DOHH2 (cell line): ENCODE results near the gene FBLN2.

Experiments used
- H3F3A ChIP-seq: fragments of 200-600 bp; sonication (generic), shearing (Covaris generic); 2 replicates; pipeline ENCODE4 v1.6.0; 2016; ENCODE audit warnings: antibody characterized with exemption, mild to moderate bottlenecking; ENCODE audit not compliant: control insufficient read depth, insufficient read depth
- H3K27ac ChIP-seq: fragments of 200-600 bp; sonication (generic); 2 replicates; pipeline ENCODE4 v1.5.1; 2014; ENCODE audit warnings: low read depth, mild to moderate bottlenecking, low read length, moderate library complexity
- H3K27me3 ChIP-seq: fragments of 200-600 bp; sonication (generic); 2 replicates; pipeline ENCODE4 v1.6.1; 2014; ENCODE audit warnings: mild to moderate bottlenecking, low read length, mixed read lengths; ENCODE audit not compliant: control insufficient read depth
- H3K36me3 ChIP-seq: fragments of 200-600 bp; sonication (generic); 2 replicates; pipeline ENCODE4 v1.6.1; 2014; ENCODE audit warnings: mild to moderate bottlenecking, low read length, moderate library complexity, mixed read lengths; ENCODE audit not compliant: control insufficient read depth
- H3K4me1 ChIP-seq: fragments of 200-600 bp; sonication (generic); 2 replicates; pipeline ENCODE4 v1.6.1; 2014; ENCODE audit warnings: mild to moderate bottlenecking, low read length, mixed read lengths; ENCODE audit not compliant: control insufficient read depth
- H3K4me2 ChIP-seq: fragments of 200-600 bp; sonication (generic); 2 replicates; pipeline ENCODE4 v1.6.0; 2014; ENCODE audit warnings: mild to moderate bottlenecking, low read length, moderate library complexity
- H3K4me3 ChIP-seq: fragments of 200-600 bp; sonication (generic); 2 replicates; pipeline ENCODE4 v1.5.1; 2014; ENCODE audit warnings: mild to moderate bottlenecking, low read length, mixed read lengths
- H3K79me2 ChIP-seq: fragments of 200-600 bp; sonication (generic); 2 replicates; pipeline ENCODE4 v1.6.1; 2014; ENCODE audit warnings: mild to moderate bottlenecking, low read length, mixed read lengths; ENCODE audit not compliant: control insufficient read depth
- H3K9me2 ChIP-seq: fragments of 200-600 bp; sonication (generic); replicated peaks from 2 replicates; pipeline ENCODE4 v1.6.1; 2014; ENCODE audit warnings: mild to moderate bottlenecking, low read length, mixed read lengths; ENCODE audit not compliant: control insufficient read depth
- H3K9me3 ChIP-seq: fragments of 200-600 bp; sonication (generic); 2 replicates; pipeline ENCODE4 v1.6.1; 2014; ENCODE audit warnings: antibody characterized with exemption, low read length, mixed read lengths; ENCODE audit not compliant: control insufficient read depth, insufficient read depth
- H4K20me1 ChIP-seq: fragments of 200-600 bp; sonication (generic); 2 replicates; pipeline ENCODE4 v1.6.0; 2014; ENCODE audit warnings: low read depth, mild to moderate bottlenecking, antibody characterized with exemption, low read length, moderate library complexity; ENCODE audit not compliant: control insufficient read depth, insufficient read depth
- CTCF ChIP-seq: fragments of 200-600 bp; sonication (generic); IDR thresholded peaks from one replicate; pipeline ENCODE4 v1.5.1; 2014; ENCODE audit warnings: antibody characterized with exemption, mild to moderate bottlenecking, low read depth, low read length; ENCODE audit not compliant: poor library complexity, severe bottlenecking
- EZH2phosphoT487 ChIP-seq: fragments of 200-600 bp; sonication (generic); IDR thresholded peaks from 2 replicates; pipeline ENCODE4 v1.6.1; 2017; ENCODE audit warnings: borderline replicate concordance, mild to moderate bottlenecking, antibody characterized with exemption, low read length, moderate library complexity, mixed read lengths

FBLN2 gene

GRCh38 chr3:13622356-13622755, 73.4 kb downstream of the FBLN2 start:
- Histone ChIP-seq H3K9me3 (no peaks in the 10 kb centered on the region), H3K4me2 (no peak overlapping the region), H3K27me3 (no peaks in the 10 kb centered on the region), H3K4me3 (no peak overlapping the region), H3K9me2 (no peaks in the 10 kb centered on the region), H4K20me1 (no peaks in the 10 kb centered on the region), H3K79me2 (no peaks in the 10 kb centered on the region), H3K4me1 (no peaks in the 10 kb centered on the region), H3K36me3 (no peaks in the 10 kb centered on the region), H3K27ac (no peak overlapping the region), H3F3A (no peaks in the 10 kb centered on the region)
- TF ChIP-seq CTCF (no peak), EZH2phosphoT487 (no peak)

- H4K20me1 ChIP-seq: no peaks in the 10 kb centered on the region
- H3K36me3 ChIP-seq: no peaks in the 10 kb centered on the region
- H3K9me3 ChIP-seq: no peaks in the 10 kb centered on the region
- H3K4me3 ChIP-seq: no peak overlapping the region
- no peak overlapping the region for H3K4me2 ChIP-seq
- no peaks in the 10 kb centered on the region for H3K27me3 ChIP-seq
- H3K9me2 ChIP-seq: no peaks in the 10 kb centered on the region
- no peaks in the 10 kb centered on the region for H3K79me2 ChIP-seq
- H3F3A ChIP-seq: no peaks in the 10 kb centered on the region
- no peaks in the 10 kb centered on the region for H3K4me1 ChIP-seq
- TF ChIP-seq CTCF (no peak), EZH2phosphoT487 (no peak)
- no peak overlapping the region for H3K27ac ChIP-seq
Measured at GRCh38 chr3:13623101-13623654, 74.3 kb downstream of the FBLN2 start.

- Histone ChIP-seq H3K4me3 (no peak overlapping the region), H3K9me3 (no peaks in the 10 kb centered on the region), H3K9me2 (no peaks in the 10 kb centered on the region), H3K27me3 (no peaks in the 10 kb centered on the region), H4K20me1 (no peaks in the 10 kb centered on the region), H3K36me3 (no peaks in the 10 kb centered on the region), H3K4me2 (no peak overlapping the region), H3K79me2 (no peaks in the 10 kb centered on the region), H3K4me1 (no peaks in the 10 kb centered on the region), H3K27ac (no peak overlapping the region), H3F3A (no peaks in the 10 kb centered on the region)
- TF ChIP-seq CTCF (no peak), EZH2phosphoT487 (no peak)
Measured at GRCh38 chr3:13624021-13624420, 75.1 kb downstream of the FBLN2 start.
